Measurements from ENCODE around the gene PACRGL. TPM values are rescaled to one million over a fixed set of nuclear protein-coding genes. Genes with fewer than 3 reads are reported as not detected.

Gene PACRGL
- total and polyA plus RNA-seq, 7 donors = 9.5 to 43.9 (median 18.6) TPM

DNA sequence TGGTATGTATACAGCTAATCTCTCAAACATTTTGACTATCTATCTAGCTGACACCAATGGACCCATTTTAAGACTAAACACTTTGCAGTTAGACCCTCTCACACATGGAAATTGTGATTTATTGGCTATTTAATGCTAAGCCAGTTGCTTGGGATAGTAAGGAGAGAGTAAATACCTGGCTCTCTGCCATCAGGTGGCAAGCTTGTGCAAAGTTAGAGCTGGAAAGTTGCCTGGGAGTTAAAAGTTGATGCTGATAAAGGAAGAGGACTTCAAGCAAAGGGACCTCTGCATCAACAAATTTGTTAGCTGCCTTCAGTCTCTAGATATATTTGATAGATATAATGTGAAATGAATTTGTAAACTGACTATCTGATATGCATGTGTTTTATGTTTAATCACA is 61.1 kb downstream of the PACRGL start:
- intact Hi-C loops (cut with DNase I) = no loop called here
- TF ChIP-seq POLR2A (IDR thresholded peaks at IDR 0.05) = no peak
- no peak for TF ChIP-seq CTCF (IDR thresholded peaks at IDR 0.05)
- DNase-seq = no peak
- H3K27ac ChIP-seq = no peak overlapping the region
- no peak overlapping the region for H3K4me3 ChIP-seq
- no peaks in the 10 kb centered on the region for H3K27me3 ChIP-seq
- no peaks in the 10 kb centered on the region for H3K36me3 ChIP-seq
- H3K4me1 ChIP-seq = no peaks in the 10 kb centered on the region
- no peaks in the 10 kb centered on the region for H3K9me3 ChIP-seq

DNA sequence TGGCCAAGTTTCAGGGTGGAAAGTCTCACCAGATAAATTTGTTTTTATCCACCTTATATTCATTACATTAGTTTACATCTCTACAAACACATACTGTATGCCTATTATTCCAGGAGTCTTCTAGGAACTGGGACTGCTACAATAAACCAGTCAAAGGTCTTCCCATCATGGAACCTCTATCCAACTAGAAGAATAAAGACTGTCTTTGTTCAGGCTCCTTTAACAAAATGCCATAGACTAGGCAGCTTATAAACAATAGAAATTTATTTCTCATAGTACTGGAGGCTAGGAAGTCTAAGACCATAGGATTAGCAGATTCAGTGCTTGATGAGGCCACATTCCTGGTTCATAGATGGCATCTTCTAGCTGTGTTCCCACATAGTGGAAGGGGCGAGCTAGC is 61.6 kb downstream of the PACRGL start:
- DNase-seq = no peak
- H3K4me3 ChIP-seq = no peak overlapping the region
- H3K4me1 ChIP-seq = no peaks in the 10 kb centered on the region
- H3K9me3 ChIP-seq = no peaks in the 10 kb centered on the region
- TF ChIP-seq EP300 (IDR thresholded peaks at IDR 0.05) = no peak
- no peak for TF ChIP-seq POLR2AphosphoS5 (IDR thresholded peaks at IDR 0.05)
- TF ChIP-seq POLR2A (IDR thresholded peaks at IDR 0.05) = no peak
- no peak for TF ChIP-seq CTCF (IDR thresholded peaks at IDR 0.05)
- intact Hi-C loops (cut with DNase I) = no loop called here
- WGBS, 2 donors = 90 to 95% methylated on average over 1 of the region's 1 CpG
- H3K27me3 ChIP-seq = no peaks in the 10 kb centered on the region
- no peaks in the 10 kb centered on the region for H3K36me3 ChIP-seq
- H3K27ac ChIP-seq = no peak overlapping the region

GRCh38 chr4:20764366-20764992 is 64.2 kb downstream of the PACRGL start:
- Histone ChIP-seq H3K4me1 (no peaks in the 10 kb centered on the region), H3K9me3 (no peaks in the 10 kb centered on the region), H3K36me3 (no peaks in the 10 kb centered on the region), H3K27me3 (no peaks in the 10 kb centered on the region), H3K4me3 (no peak overlapping the region), H3K27ac (no peak overlapping the region)
- intact Hi-C loops (cut with DNase I) = no loop called here
- TF ChIP-seq POLR2AphosphoS5 (IDR thresholded peaks at IDR 0.05) (no peak), EP300 (IDR thresholded peaks at IDR 0.05) (no peak), POLR2A (IDR thresholded peaks at IDR 0.05) (no peak), CTCF (IDR thresholded peaks at IDR 0.05) (no peak)
- WGBS, 2 donors = 74 to 83% methylated on average over 13 of the region's 13 CpGs
- no peak for DNase-seq

GRCh38 chr4:20773144-20773997 is 73.1 kb downstream of the PACRGL start:
- Histone ChIP-seq H3K9me3 (no peaks in the 10 kb centered on the region), H3K36me3 (no peaks in the 10 kb centered on the region), H3K27me3 (no peaks in the 10 kb centered on the region), H3K4me3 (no peak overlapping the region), H3K4me1 (peaks cover 0 to 24% (median 13%) of the 10 kb centered on the region in 4 donors), H3K27ac (peak overlapping the region in 2 of 4 donors; percentile 20)
- intact Hi-C loops (cut with DNase I) = loop anchor here (2.0 to 10.0 kb wide), 2 partner anchors 211 to 697 kb away; no protein-coding TSS in a partner anchor
- 29 to 35% methylated on average over 14 of the region's 14 CpGs for WGBS, 2 donors
- TF ChIP-seq POLR2AphosphoS5 (IDR thresholded peaks at IDR 0.05) (no peak), EP300 (IDR thresholded peaks at IDR 0.05) (no peak), CTCF (IDR thresholded peaks at IDR 0.05) (peak; percentile 59 to 78 (median 66)), POLR2A (IDR thresholded peaks at IDR 0.05) (no peak)
- DNase-seq = peak; percentile 71

Measured in sigmoid colon (tissue), 7 donors.